Tibial artery (tissue), 4 donors: Measurements from ENCODE around the gene ARHGAP9.
A peak's percentile ranks its signal among the peaks of the same experiment; 100 is the strongest.

Source experiments
- DNase-seq, 2 donors: peaks; one replicate each; pipeline ENCODE4 v3.0.0-alpha.2; 2019
- H3K27ac ChIP-seq, 2 donors: fragments of 200-600 bp; sonication (generic) in 1 of 2; 1 replicate in 1 of 2; 2 replicates in 1 of 2; pipeline ENCODE4 v1.5.1; 2018 to 2019; ENCODE audit warnings: mild to moderate bottlenecking in 1 of 2
- H3K27me3 ChIP-seq, 2 donors: fragments of 200-600 bp; sonication (generic) in 1 of 2; one replicate each; pipeline versions ENCODE4 v1.5.1 to v1.6.0; 2016 to 2019
- H3K36me3 ChIP-seq, 3 donors: fragments of 200-600 bp; sonication (generic) in 2 of 3; one replicate each; pipeline ENCODE4 v1.5.1; 2016 to 2019; ENCODE audit warnings: mild to moderate bottlenecking in 2 of 3
- H3K4me1 ChIP-seq, 4 donors: fragments of 200-600 bp; sonication (generic) in 2 of 4; 1 replicate in 3 of 4; 2 replicates in 1 of 4; pipeline ENCODE4 v1.5.1; 2016 to 2019
- H3K4me3 ChIP-seq, 2 donors: fragments of 200-600 bp; sonication (generic) in 1 of 2; 1 replicate in 1 of 2; 2 replicates in 1 of 2; pipeline ENCODE4 v1.5.1; 2018 to 2019; ENCODE audit warnings: mild to moderate bottlenecking in 2 of 2
- H3K9me3 ChIP-seq, 3 donors: fragments of 200-600 bp; sonication (generic) in 1 of 3; one replicate each; pipeline ENCODE4 v1.5.1; 2016 to 2019
- intact Hi-C: fragments of 100-400 bp; cut with DNase I; formaldehyde crosslinking; loops from one replicate; pipeline ENCODE4 v1.15.0; 2023; ENCODE audit warnings: low total_unique reads
- TF ChIP-seq, protein P1 (sequence below), 2 experiments: fragments of 200-600 bp in 1 of 2; fragments of 450-650 bp in 1 of 2; IDR thresholded peaks; one replicate each; pipeline ENCODE4 v1.5.1; 2017 to 2019; ENCODE audit warnings: antibody characterized with exemption in 2 of 2, mild to moderate bottlenecking in 1 of 2, moderate library complexity in 1 of 2

ARHGAP9 gene

DNA sequence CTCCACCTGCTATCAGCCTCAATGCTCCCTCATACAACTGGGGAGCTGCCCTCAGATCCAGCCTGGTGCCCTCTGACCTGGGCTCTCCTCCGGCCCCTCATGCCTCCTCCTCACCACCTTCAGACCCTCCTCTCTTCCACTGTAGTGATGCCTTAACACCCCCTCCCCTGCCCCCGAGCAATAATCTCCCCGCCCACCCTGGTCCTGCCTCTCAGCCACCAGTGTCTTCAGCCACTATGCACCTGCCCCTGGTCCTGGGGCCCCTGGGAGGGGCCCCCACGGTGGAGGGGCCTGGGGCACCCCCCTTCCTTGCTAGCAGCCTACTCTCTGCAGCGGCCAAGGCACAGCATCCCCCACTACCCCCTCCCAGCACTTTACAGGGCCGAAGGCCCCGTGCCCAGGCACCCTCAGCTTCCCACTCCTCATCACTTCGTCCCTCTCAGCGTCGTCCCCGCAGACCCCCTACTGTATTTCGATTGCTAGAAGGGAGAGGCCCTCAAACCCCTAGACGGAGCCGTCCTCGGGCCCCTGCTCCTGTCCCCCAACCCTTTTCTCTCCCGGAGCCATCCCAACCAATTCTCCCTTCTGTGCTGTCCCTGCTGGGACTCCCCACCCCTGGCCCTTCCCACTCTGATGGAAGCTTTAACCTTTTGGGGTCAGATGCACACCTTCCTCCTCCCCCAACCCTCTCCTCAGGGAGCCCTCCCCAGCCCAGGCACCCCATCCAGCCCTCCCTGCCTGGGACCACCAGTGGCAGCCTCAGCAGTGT, 46.1 kb upstream of the ARHGAP9 start:
- Histone ChIP-seq H3K27ac (no peak overlapping the region), H3K27me3 (no peaks in the 10 kb centered on the region), H3K9me3 (no peaks in the 10 kb centered on the region), H3K36me3 (peaks cover 57 to 71% (median 68%) of the 10 kb centered on the region in 3 donors), H3K4me3 (no peak overlapping the region), H3K4me1 (peaks cover 0 to 45% (median 40%) of the 10 kb centered on the region in 4 donors)
- TF ChIP-seq, protein P1, sequence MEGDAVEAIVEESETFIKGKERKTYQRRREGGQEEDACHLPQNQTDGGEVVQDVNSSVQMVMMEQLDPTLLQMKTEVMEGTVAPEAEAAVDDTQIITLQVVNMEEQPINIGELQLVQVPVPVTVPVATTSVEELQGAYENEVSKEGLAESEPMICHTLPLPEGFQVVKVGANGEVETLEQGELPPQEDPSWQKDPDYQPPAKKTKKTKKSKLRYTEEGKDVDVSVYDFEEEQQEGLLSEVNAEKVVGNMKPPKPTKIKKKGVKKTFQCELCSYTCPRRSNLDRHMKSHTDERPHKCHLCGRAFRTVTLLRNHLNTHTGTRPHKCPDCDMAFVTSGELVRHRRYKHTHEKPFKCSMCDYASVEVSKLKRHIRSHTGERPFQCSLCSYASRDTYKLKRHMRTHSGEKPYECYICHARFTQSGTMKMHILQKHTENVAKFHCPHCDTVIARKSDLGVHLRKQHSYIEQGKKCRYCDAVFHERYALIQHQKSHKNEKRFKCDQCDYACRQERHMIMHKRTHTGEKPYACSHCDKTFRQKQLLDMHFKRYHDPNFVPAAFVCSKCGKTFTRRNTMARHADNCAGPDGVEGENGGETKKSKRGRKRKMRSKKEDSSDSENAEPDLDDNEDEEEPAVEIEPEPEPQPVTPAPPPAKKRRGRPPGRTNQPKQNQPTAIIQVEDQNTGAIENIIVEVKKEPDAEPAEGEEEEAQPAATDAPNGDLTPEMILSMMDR (IDR thresholded peaks at IDR 0.05): no peak
- intact Hi-C loops: loop anchor here (10.0 kb wide), 1 partner anchor 89 kb away; the partner anchor contains the start of gene ARHGEF25
- no peak for DNase-seq

DNA sequence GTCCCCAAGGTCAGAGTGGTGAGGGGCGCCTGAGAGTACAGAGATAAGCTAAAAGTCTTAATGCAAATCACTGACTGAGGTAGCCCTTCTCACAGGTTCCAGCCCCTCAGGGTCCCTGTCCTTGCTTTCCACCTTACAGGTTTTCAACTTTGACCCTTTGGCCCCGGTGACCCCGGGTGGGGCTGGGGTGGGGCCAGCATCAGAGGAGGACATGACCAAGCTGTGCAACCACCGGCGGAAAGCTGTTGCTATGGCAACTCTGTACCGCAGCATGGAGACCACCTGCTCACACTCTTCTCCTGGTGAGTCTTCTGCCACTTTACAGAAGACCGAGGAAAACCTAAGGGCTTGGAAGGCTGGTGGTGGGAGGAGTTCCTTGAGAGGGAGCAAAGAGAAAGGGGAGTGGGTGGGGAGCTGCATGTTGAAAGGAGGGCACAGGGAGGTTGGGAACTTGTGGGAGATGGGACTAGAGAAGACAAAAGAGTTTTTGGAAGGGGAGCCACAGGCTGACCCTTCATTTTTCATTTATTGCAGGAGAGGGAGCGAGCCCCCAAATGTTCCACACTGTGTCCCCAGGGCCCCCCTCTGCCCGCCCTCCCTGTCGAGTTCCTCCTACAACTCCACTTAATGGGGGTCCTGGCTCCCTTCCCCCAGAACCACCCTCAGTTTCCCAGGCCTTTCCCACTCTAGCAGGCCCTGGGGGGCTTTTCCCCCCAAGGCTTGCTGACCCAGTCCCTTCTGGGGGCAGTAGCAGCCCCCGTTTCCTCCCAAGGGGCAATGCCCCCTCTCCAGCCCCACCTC, 45.3 kb upstream of the ARHGAP9 start:
- Histone ChIP-seq H3K9me3 (no peaks in the 10 kb centered on the region), H3K27me3 (no peaks in the 10 kb centered on the region), H3K36me3 (peaks cover 50 to 63% (median 60%) of the 10 kb centered on the region in 3 donors), H3K4me3 (peak overlapping the region in 1 of 2 donors; percentile 87), H3K27ac (peak overlapping the region; percentile 95 to 100), H3K4me1 (peaks cover 0 to 45% (median 41%) of the 10 kb centered on the region in 4 donors)
- intact Hi-C loops: loop anchor here (10.0 kb wide), 1 partner anchor 90 kb away; the partner anchor contains the start of gene ARHGEF25
- DNase-seq: no peak
- TF ChIP-seq, protein P1 (IDR thresholded peaks at IDR 0.05): no peak

DNA sequence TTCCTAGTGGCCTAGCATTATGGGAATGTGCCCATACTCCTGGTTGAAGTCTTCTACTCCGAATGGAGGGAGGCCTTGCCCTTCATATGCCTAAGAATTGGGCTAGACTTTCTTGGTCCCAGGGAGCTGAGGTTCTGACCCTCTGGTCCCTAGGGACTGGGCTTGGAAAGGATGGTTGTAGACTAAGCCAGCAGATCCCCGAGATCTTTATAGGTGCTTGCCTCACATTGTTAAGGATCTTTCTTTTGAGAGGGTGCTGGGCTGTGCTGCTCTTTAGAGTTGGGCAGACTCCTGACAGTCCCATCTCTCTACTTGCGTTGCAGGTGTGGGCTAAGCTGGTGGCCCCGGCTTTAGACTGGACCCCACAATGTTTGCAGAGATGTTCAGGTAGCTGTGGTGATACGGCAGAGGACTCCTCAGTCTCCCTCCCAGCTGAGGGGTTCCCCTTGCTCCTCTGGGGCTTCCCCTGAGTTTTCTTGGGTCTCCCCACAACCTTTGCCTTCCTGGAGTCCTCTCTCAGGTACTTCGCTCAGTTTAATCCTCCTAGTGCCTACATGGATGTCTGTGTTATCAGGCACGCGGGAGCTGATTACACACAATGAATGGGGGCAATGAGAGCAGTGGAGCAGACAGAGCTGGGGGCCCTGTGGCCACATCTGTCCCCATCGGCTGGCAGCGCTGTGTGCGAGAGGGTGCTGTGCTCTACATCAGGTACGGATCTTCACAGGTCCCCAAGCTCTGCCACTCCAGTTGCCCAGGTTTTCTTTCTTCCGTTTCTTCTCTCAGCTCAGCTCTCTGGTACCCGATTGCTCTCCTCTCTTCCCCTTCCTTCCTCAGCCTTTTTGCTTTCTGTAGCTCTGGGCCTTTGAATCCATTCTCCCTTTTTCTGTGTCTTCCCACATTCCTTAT, 44.3 kb upstream of the ARHGAP9 start:
- intact Hi-C loops: loop anchor here (10.0 kb wide), 1 partner anchor 91 kb away; the partner anchor contains the start of gene ARHGEF25
- H3K4me1 ChIP-seq: peaks cover 0 to 53% (median 47%) of the 10 kb centered on the region in 4 donors
- no peaks in the 10 kb centered on the region for H3K9me3 ChIP-seq
- TF ChIP-seq, protein P1 (IDR thresholded peaks at IDR 0.05): no peak
- H3K36me3 ChIP-seq: peaks cover 41 to 52% (median 49%) of the 10 kb centered on the region in 3 donors
- no peak for DNase-seq
- H3K27ac ChIP-seq: peak overlapping the region; percentile 95 to 100
- H3K27me3 ChIP-seq: no peaks in the 10 kb centered on the region
- peak overlapping the region; percentile 62 to 87 for H3K4me3 ChIP-seq

DNA sequence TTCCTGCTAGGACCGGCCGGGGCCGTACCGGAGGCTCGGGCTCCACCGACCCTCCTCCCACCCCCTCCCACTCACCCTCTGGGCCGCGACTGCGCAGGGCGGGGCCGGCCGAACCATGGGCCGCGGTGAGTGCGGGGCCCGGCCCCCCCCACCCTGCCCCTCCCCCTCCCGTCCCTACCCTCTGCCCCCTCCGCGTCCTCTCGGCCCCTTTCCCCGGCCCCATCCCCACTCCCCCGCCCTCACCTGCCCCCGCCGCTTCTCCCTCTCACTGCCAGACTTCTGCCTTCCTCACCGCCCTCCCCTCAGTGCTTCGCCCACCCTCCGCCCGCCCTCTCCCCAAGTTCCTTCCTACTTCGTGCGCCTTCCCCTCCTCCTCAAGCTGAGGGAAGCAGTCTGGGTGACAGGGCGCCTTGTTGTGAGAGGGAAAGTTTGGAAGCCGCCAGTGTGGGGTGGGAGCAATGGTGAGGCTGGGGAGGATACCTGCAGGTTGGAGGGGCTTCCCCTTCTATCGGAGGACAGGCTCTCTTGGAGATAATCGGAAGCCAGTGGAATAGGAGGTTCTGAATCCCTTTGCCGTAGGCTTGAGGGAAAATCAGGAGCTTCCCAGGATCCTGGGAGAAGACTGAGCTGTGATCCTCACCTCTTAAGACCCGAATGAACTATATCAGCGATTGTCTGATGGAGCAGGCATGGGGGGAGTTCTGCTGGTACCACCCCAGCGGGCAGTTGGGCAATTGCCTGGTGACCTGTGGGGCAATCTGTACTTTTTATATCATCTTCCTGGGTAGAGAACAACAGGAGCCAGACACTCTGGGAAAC, 43.4 kb upstream of the ARHGAP9 start:
- H3K9me3 ChIP-seq: no peaks in the 10 kb centered on the region
- peaks cover 4 to 62% (median 56%) of the 10 kb centered on the region in 4 donors for H3K4me1 ChIP-seq
- peak overlapping the region; percentile 95 to 100 for H3K27ac ChIP-seq
- TF ChIP-seq, protein P1 (IDR thresholded peaks at IDR 0.05): no peak
- peaks cover 32 to 44% (median 41%) of the 10 kb centered on the region in 3 donors for H3K36me3 ChIP-seq
- intact Hi-C loops: loop anchor here (10.0 kb wide), 1 partner anchor 92 kb away; the partner anchor contains the start of gene ARHGEF25
- H3K27me3 ChIP-seq: no peaks in the 10 kb centered on the region
- peak overlapping the region; percentile 62 to 87 for H3K4me3 ChIP-seq
- peak; percentile 67 to 85 for DNase-seq
